ACHN (cell line): ENCODE data around the gene ADA.

Source experiments
- DNase-seq: peaks from one replicate; pipeline ENCODE4 v3.0.0-alpha.2; 2015
- in situ Hi-C: cut with HindIII; loops from 2 replicates; pipeline ENCODE4 v1.10.0; 2017; ENCODE audit warnings: low sequenced_read_pairs, low pct_ligation_motif_present, low pct_unique_long_range_greater_than_20kb

The ADA gene

GRCh38 chr20:44633187-44633810 lies 18.2 kb downstream of the ADA start:
- in situ Hi-C loops: no loop called here
- no peak for DNase-seq

GRCh38 chr20:44632103-44632752 lies 19.3 kb downstream of the ADA start:
- in situ Hi-C loops: no loop called here
- no peak for DNase-seq

GRCh38 chr20:44630297-44630696 lies 21.2 kb downstream of the ADA start:
- DNase-seq: no peak
- in situ Hi-C loops: no loop called here

GRCh38 chr20:44629542-44629941 lies 22.0 kb downstream of the ADA start:
- DNase-seq: no peak
- in situ Hi-C loops: no loop called here

GRCh38 chr20:44629017-44629385 lies 22.5 kb downstream of the ADA start:
- DNase-seq: no peak
- in situ Hi-C loops: no loop called here

- in situ Hi-C loops: no loop called here
- DNase-seq: no peak
Measured at GRCh38 chr20:44627364-44628010, 24.0 kb downstream of the ADA start.

- in situ Hi-C loops: no loop called here
- no peak for DNase-seq
Measured at GRCh38 chr20:44626278-44626677, 25.2 kb downstream of the ADA start.

GRCh38 chr20:44625361-44625760 lies 26.1 kb downstream of the ADA start:
- in situ Hi-C loops: no loop called here
- no peak for DNase-seq

GRCh38 chr20:44624743-44625271 lies 26.7 kb downstream of the ADA start:
- DNase-seq: no peak
- in situ Hi-C loops: no loop called here

GRCh38 chr20:44624152-44624551 lies 27.3 kb downstream of the ADA start:
- DNase-seq: no peak
- in situ Hi-C loops: no loop called here

GRCh38 chr20:44622501-44623270 lies 28.8 kb downstream of the ADA start:
- in situ Hi-C loops: no loop called here

GRCh38 chr20:44621939-44622338 lies 29.6 kb downstream of the ADA start:
- DNase-seq: no peak

More at GRCh38 chr20:44622501-44623270, 28.8 kb downstream of the ADA start:
- DNase-seq: no peak

GRCh38 chr20:44621325-44621724 lies 30.2 kb downstream of the ADA start:
- no peak for DNase-seq
- in situ Hi-C loops: no loop called here

More at GRCh38 chr20:44621939-44622338, 29.6 kb downstream of the ADA start:
- in situ Hi-C loops: no loop called here

- DNase-seq: no peak
- in situ Hi-C loops: no loop called here
Measured at GRCh38 chr20:44620030-44620429, 31.5 kb downstream of the ADA start.

GRCh38 chr20:44619294-44619693 lies 32.2 kb downstream of the ADA start:
- no peak for DNase-seq
- in situ Hi-C loops: no loop called here

GRCh38 chr20:44618318-44618731 lies 33.2 kb downstream of the ADA start:
- in situ Hi-C loops: no loop called here

GRCh38 chr20:44616604-44616964 lies 34.9 kb downstream of the ADA start:
- DNase-seq: no peak
- in situ Hi-C loops: no loop called here

More at GRCh38 chr20:44618318-44618731, 33.2 kb downstream of the ADA start:
- no peak for DNase-seq

- DNase-seq: no peak
- in situ Hi-C loops: no loop called here
Measured at GRCh38 chr20:44615876-44616603, 35.5 kb downstream of the ADA start.
